ENCODE data around the gene HTRA1.
A peak's percentile ranks its signal among the peaks of the same experiment; 100 is the strongest.

HTRA1 gene

GRCh38 chr10:122421054-122421625 is 40.2 kb upstream of the HTRA1 start:
- Mint-ChIP-seq H3K27ac (no peak overlapping the region), H3K9me3 (no peaks in the 10 kb centered on the region), H3K36me3 (ENCODE audit: low read depth) (peaks cover 38% of the 10 kb centered on the region), H3K4me1 (peaks cover 19% of the 10 kb centered on the region), H3K27me3 (ENCODE audit: low read depth) (no peaks in the 10 kb centered on the region), H3K4me3 (no peak overlapping the region)
- TF ChIP-seq, protein P1, sequence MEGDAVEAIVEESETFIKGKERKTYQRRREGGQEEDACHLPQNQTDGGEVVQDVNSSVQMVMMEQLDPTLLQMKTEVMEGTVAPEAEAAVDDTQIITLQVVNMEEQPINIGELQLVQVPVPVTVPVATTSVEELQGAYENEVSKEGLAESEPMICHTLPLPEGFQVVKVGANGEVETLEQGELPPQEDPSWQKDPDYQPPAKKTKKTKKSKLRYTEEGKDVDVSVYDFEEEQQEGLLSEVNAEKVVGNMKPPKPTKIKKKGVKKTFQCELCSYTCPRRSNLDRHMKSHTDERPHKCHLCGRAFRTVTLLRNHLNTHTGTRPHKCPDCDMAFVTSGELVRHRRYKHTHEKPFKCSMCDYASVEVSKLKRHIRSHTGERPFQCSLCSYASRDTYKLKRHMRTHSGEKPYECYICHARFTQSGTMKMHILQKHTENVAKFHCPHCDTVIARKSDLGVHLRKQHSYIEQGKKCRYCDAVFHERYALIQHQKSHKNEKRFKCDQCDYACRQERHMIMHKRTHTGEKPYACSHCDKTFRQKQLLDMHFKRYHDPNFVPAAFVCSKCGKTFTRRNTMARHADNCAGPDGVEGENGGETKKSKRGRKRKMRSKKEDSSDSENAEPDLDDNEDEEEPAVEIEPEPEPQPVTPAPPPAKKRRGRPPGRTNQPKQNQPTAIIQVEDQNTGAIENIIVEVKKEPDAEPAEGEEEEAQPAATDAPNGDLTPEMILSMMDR (IDR thresholded peaks at IDR 0.05; ENCODE audit: unreplicated experiment in 3 of 3), result no peak

GRCh38 chr10:122421742-122422141 is 39.6 kb upstream of the HTRA1 start:
- TF ChIP-seq, protein P1 (IDR thresholded peaks at IDR 0.05; ENCODE audit: unreplicated experiment in 3 of 3), result no peak
- Mint-ChIP-seq H3K4me3 (no peak overlapping the region), H3K27me3 (ENCODE audit: low read depth) (no peaks in the 10 kb centered on the region), H3K36me3 (ENCODE audit: low read depth) (peaks cover 34% of the 10 kb centered on the region), H3K9me3 (no peaks in the 10 kb centered on the region), H3K27ac (no peak overlapping the region), H3K4me1 (peaks cover 21% of the 10 kb centered on the region)

DNA sequence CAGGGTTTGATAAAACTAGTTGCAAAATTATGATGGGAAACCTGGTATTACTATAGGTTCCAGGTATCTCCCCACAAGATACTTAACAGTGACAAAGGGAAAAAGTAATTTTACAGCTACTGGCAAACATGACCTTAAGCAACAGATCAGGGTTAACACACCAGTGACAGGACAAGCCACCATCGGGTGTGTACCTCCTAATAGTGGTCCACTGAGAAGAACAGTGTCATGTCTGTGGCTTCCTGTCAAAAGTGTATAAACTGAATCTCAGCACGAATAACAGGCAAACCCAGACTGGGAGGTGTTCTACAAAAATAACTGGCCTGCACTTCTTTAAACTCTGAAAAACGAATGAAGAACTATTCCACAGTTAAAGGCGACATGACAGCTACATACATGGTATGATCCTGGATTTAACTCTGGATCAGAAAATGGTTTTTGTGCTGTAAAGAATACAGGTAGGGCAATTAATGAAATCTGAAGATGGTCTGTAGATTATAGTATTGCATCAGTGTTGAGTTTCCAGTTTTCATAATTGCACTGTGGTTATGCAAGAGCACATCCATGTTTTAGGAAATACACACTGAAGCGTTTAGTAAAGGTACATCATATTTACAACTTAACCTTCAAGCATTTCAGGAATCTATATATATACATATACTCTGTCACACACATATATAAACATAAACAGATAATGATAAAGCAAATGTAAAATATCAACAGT is 38.9 kb upstream of the HTRA1 start:
- Mint-ChIP-seq H3K4me1 (peaks cover 26% of the 10 kb centered on the region), H3K9me3 (no peaks in the 10 kb centered on the region), H3K27ac (no peak overlapping the region), H3K27me3 (ENCODE audit: low read depth) (no peaks in the 10 kb centered on the region), H3K36me3 (ENCODE audit: low read depth) (peaks cover 33% of the 10 kb centered on the region), H3K4me3 (no peak overlapping the region)
- TF ChIP-seq, protein P1 (IDR thresholded peaks at IDR 0.05; ENCODE audit: unreplicated experiment in 3 of 3), result no peak

- TF ChIP-seq, protein P1 (IDR thresholded peaks at IDR 0.05; ENCODE audit: unreplicated experiment in 3 of 3), result no peak
- H3K27ac Mint-ChIP-seq, result no peak overlapping the region
- peaks cover 26% of the 10 kb centered on the region for H3K36me3 Mint-ChIP-seq (ENCODE audit: low read depth)
- no peaks in the 10 kb centered on the region for H3K9me3 Mint-ChIP-seq
- H3K27me3 Mint-ChIP-seq (ENCODE audit: low read depth), result no peaks in the 10 kb centered on the region
- peaks cover 21% of the 10 kb centered on the region for H3K4me1 Mint-ChIP-seq
- H3K4me3 Mint-ChIP-seq, result no peak overlapping the region
These were observed 37.3 kb upstream of the HTRA1 start for GRCh38 chr10:122424059-122424458.

DNA sequence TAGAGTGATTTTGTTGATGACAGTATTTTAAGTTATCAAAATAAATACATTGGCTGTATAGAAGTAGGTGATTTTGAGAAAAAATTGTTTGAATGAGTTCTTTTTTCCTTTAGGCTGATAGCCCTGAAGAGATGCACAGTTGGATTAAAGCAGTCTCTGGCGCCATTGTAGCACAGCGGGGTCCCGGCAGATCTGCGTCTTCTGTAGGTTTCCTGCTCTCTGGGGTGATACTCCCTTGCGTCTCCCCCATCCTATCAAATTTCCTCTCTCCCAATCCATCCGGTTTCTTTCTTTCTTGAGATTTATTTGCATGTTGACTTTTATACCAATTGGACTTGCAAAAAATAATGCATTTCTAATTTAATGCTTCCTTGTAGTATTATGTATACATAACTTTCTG is 34.5 kb upstream of the HTRA1 start:
- H3K27ac Mint-ChIP-seq, result peak overlapping the region in 2 of 3 experiments; percentile 19 to 32
- H3K4me1 Mint-ChIP-seq, result peaks cover 12% of the 10 kb centered on the region
- no peak overlapping the region for H3K4me3 Mint-ChIP-seq
- TF ChIP-seq, protein P1 (IDR thresholded peaks at IDR 0.05; ENCODE audit: unreplicated experiment in 3 of 3), result no peak
- no peaks in the 10 kb centered on the region for H3K9me3 Mint-ChIP-seq
- H3K27me3 Mint-ChIP-seq (ENCODE audit: low read depth), result no peaks in the 10 kb centered on the region
- H3K36me3 Mint-ChIP-seq (ENCODE audit: low read depth), result peaks cover 30% of the 10 kb centered on the region

DNA sequence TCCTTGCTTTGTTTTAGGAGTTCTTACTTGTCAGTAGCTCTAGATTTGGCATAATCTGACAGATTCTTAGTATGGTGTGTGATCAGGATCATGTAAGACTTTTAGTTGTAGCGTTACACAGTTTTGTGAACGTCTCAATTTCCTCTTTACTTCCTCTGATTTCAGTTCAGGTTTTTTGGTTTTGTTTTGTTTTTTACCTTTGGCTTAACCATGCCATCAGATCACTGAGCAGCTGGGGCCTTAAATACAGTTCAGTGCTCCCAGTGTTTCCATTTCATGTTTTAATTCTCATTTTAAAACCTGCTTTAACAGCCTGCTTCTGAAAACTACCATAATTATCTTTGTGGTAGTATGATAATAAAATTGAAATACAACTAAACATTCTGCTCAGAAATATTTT is 34.1 kb upstream of the HTRA1 start:
- TF ChIP-seq, protein P1 (IDR thresholded peaks at IDR 0.05; ENCODE audit: unreplicated experiment in 3 of 3), result no peak
- no peaks in the 10 kb centered on the region for H3K9me3 Mint-ChIP-seq
- peaks cover 12% of the 10 kb centered on the region for H3K4me1 Mint-ChIP-seq
- no peak overlapping the region for H3K4me3 Mint-ChIP-seq
- H3K27ac Mint-ChIP-seq, result peak overlapping the region in 2 of 3 experiments; percentile 19 to 32
- H3K36me3 Mint-ChIP-seq (ENCODE audit: low read depth), result peaks cover 30% of the 10 kb centered on the region
- no peaks in the 10 kb centered on the region for H3K27me3 Mint-ChIP-seq (ENCODE audit: low read depth)

Measured in nephron (organoid).